HT1080 (cell line): Measurements from ENCODE around the gene SLC18A2. TPM values are rescaled to one million over a fixed set of nuclear protein-coding genes. Genes with fewer than 3 reads are reported as not detected.

ENCODE experiments used
- DNase-seq: peaks from one replicate; pipeline ENCODE4 v3.0.0-alpha.2; 2015; ENCODE audit warnings: low read depth
- total RNA-seq: library from RNA; depleted of rRNA; stranded (reverse); fragments of >200 nt; shearing (Covaris generic); gene quantifications from 2 replicates; pipeline ENCODE4 v1.2.3, GENCODE V29; 2014

SLC18A2 gene
- total RNA-seq, 1 experiment from 2014 or later, result not detected

DNA sequence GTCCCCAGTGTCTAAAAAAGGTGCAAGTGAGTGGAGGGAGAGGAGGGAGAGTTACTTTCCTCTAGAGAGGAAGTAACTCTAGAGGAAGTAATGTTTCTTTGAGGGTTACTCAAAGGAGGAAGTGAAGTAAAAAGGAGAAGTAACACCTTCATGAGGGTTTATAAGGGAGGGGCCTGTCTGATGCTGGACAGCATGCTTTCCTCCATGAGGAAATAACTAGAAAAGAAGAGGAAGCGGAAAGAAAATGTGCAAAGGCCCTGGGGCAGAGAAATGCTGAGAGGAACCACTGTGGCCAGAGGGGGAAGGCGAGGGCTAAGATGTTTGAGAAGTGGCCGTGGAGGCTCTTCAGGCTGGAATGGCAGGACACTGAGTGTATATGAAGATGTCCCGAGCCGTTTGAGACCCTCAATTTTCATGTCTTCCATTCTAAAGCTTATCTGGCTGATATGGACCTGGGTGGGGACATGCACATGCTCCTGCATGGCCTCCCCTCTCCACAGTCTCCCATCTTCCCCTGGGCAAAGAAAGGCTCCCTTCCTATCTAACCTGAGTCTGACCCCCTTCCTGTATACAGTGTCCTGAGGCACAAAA, 3.4 kb upstream of the SLC18A2 start:
- DNase-seq, result no peak

GRCh38 chr10:117239051-117239450, 1.9 kb upstream of the SLC18A2 start:
- DNase-seq, result no peak

DNA sequence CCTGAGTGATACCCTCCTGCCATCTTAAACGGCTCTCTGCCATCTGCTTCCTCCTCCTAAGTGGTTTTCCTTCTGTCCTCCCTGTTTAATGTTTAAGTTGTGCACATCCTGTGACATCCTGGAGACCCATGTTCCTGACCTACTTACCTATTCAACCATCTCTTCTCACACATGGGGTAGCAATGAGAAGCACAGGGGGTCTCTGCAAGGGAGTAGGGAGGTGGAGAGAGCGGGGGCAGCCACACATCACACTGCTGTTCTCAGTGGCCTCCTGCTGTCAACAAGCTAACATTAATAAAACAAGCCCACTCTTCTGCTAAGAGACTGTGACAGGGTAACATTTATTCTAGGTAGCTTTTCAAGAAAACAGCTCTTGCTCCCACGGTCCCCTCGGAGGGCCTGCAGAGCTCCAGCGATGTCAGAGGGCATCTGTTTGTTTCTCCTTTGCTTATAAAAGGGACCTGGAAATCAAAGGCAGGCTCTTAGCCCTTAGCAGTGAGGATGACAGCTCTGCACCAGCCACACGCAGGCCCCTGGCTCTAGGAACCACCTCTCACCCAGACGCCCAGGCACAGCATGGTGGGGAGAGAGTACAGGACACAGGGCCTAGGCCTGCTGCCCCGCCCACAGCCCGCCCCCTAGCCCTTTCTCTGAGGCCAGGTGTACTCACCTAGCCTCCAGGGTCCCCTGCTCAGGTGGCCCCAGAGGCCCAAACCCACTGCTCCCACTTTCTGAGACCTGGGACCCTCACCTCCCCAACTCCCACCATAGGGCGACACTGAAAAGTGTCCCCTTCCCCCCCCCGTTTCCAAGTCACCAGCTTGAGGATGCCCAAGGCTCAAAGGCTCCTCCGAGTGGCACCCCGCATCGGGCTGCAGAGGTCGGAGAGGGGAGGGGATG, 943 bp upstream of the SLC18A2 start:
- DNase-seq, result no peak

GRCh38 chr10:117241541-117242462, 888 bp downstream of the SLC18A2 start:
- no peak for DNase-seq

GRCh38 chr10:117242463-117242832, 1.5 kb downstream of the SLC18A2 start:
- no peak for DNase-seq

DNA sequence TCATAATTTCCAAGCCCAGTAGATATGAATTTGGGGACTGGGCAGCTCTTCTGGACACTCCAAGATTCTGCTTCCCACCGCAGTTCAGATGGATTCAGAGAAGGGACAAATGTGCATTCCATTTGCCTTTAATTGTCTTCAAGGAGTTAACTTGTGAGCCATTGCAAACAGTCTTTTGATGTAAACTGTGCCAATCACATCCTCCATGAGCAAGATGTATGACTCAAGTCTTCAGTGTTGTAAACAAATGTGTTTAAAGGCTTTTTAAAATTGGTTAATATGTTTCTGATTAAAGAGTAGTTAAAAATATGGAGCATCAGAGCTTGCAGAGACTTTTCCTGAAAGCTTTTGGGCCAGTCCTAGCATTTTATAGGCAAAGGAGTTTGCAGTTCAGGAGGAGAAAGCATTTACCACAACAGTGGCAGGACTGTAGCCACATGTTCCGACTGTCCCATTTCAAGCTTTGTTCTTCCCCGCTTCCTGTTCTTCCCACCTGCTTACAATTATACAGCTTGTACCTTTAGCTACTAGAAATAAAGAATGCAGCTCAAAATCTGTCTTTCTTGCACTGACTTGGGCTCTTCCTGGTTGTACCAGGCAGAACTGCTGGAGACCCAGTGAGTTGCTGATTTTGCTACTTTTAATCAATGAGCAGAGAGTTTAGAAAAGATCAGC, 6.2 kb downstream of the SLC18A2 start:
- no peak for DNase-seq

GRCh38 chr10:117248750-117249465, 8.0 kb downstream of the SLC18A2 start:
- peak; percentile 41 for DNase-seq

DNA sequence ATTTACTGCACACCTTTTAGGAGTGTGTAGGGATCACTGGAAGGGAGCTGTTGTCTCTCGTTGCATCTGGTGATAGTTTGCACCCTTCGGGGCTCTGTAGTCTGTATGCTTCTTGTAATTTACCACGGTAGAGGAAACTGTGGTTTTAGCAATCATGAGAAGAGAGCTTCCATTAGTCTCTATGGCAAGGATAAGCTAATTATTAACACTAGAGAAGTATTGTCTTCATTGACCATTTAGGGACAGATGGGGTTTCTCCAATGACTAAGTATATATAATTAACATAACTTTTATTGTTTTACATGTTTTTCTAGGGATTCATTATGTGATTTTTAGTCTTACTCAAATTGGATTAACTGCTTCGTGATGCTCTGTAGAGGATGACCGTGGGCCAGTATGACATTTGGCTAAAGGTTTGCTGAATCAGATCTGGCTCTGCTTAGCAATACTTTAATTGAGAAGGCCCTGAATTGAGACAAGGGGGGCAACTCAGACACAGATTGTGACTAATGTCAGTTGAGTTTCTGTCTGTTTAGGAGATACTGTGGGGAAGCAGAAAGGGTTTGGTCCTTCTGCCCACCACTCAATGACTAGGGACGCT, 8.7 kb downstream of the SLC18A2 start:
- no peak for DNase-seq

DNA sequence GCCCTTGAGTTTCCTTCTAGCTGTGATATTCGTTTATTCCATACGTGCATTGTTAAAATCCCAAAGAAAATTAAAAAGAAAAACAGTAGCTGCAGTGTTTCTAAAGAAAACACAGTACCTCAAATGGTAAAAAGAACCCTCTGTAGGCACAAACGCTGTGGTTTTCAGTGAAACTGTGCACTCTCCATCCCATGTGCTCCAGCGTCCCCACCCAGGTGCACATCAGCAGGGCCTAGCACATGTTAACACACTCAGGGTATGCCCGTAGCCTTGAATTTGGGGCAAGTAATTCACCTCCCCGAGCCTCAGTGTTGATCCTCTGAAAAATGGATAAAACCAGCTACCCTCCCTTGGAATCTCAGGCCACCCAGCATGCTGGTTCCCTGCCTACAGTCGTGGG, 9.5 kb downstream of the SLC18A2 start:
- no peak for DNase-seq

GRCh38 chr10:117253908-117254307, 13.0 kb downstream of the SLC18A2 start:
- no peak for DNase-seq

DNA sequence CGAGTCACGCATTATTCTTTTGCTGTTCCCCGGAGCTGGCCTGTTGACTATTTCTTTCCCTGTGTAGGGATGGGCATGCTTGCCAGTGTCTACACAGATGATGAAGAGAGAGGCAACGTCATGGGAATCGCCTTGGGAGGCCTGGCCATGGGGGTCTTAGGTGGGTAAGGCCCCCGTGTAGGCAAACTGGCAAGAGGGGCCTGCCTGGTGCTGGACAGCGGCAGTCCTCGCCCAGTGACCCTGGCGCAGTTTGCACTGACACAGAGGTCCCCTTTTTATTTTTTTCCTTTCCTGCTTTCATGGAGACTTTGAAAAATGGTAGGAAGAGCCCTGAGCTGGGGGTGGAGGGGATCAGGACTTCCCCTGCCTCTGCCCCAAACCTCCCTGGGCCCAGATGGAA, 13.4 kb downstream of the SLC18A2 start:
- DNase-seq, result no peak

DNA sequence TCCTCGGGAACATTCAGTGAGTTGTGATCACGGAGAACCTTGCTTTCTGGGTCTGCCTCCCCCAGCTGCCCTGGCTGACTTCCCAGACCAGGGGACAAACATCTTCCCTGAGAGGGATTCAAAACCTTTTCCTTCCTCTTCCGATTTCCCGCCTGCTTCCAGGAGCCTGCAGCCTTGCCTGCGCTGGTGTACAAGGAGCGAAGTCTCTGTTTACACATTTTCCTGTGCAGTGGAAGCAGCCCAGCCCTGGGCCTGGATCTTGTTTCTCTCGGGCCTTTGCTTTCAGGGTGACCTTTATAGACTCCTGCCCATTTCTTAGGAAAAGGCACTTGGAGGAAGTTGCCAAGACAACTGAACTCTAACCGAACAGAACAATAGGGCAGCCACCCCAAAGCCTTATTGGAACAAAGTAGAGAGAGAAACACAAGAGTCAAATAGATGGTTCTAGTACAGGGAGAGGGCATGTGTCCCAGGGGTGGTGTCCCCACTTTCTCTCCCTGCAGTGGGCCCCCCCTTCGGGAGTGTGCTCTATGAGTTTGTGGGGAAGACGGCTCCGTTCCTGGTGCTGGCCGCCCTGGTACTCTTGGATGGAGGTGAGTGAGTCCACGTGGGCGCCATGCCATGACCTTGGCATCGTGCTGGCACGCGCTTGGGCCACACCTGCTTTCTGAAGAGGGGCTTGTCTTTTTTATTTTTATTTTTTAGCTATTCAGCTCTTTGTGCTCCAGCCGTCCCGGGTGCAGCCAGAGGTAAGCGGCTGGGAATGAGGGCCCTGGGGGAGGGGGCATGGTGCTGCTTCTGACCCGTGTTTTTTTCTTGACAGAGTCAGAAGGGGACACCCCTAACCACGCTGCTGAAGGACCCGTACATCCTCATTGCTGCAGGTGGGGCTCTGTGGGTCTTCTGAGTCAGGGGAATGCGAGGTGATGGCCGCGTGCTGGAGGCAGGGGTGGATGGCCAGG, 14.1 kb downstream of the SLC18A2 start:
- DNase-seq, result no peak

DNA sequence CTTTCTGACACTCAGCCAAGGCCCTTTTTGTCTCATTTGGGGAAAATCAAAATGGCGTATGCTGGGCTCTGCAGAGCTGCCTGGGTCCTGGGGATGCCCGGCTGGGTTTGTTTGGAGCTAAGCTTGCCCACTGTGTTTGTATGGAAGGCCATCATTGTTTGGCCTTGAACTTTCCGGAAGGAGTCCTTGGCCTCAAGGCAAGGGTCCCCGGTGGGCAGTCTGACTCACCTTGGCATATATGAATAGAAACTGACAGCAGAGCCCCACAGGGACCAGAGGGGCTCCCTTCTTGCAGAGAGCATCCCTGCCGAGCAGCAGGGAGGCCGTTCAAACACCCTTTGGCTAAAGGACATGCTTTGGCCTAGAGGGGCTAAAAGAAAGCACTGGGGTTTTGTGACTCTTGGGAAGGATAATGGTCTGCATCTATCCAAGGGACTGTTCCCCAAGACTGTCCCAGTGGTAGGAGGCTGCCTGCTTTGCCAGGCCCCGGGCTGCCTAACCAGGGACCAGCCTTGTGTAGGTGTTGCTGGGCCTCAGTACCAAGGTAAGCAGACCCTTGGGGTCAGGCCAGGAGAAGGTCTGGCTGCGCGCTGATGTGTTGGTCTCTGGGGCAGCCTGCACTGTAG, 15.0 kb downstream of the SLC18A2 start:
- DNase-seq, result no peak

DNA sequence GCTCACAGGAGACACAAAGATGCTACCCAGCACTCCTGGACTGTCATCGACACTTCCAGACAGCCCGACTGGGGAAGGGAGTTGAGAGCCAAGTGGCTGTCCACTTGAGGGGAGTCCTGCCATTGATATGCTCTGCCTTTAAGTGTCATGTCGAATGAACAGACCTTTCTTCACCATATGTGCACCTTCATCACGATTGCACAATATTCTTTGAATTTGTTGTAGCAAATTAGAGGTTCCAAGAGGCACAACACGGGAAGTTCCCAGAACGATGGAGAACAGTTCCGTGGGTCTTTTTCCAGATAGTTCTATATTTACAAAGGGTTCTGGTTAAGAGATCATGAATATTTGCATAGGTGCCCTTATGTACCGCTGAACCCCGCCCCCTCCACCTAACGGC, 16.0 kb downstream of the SLC18A2 start:
- DNase-seq, result no peak

DNA sequence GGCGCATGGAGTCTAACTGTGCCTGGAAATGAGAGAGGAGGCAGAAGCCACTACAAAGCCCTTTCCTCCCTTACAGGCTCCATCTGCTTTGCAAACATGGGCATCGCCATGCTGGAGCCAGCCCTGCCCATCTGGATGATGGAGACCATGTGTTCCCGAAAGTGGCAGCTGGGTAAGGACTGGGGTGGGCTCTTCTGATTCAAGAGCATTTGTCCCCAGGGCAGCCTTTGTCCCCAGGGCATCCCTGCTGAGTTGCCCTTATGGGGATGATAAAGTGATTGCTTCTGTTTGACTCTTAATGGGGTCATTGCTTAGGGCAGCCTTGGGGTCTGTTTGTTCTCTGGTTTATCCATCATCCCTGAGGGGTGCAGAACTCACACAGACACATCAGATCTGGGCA, 16.8 kb downstream of the SLC18A2 start:
- DNase-seq, result no peak

- no peak for DNase-seq
Observed at GRCh38 chr10:117259279-117259678, 18.4 kb downstream of the SLC18A2 start.

- DNase-seq, result no peak
Observed at GRCh38 chr10:117260084-117260483, 19.2 kb downstream of the SLC18A2 start.

DNA sequence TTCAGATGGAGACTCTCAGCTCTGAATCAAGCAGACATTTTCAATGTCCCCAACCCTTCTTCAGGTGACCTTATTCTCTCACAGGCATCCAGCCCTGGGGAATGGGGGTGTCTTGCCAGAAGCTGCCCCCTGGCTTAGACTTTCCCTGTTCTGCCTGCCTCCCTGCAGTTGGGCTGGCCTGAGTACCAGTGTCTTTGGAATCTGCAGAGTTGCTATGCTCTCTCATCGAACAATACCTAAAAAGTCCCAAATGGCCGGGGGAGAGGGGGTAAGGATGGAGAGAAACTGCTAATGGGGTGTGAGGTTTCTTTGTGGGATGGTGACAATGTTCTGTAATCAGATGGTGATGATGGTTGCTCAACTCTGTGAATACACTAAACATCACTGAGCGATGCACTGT, 20.6 kb downstream of the SLC18A2 start:
- no peak for DNase-seq
